ENCODE data around the gene MRC1.

DNA sequence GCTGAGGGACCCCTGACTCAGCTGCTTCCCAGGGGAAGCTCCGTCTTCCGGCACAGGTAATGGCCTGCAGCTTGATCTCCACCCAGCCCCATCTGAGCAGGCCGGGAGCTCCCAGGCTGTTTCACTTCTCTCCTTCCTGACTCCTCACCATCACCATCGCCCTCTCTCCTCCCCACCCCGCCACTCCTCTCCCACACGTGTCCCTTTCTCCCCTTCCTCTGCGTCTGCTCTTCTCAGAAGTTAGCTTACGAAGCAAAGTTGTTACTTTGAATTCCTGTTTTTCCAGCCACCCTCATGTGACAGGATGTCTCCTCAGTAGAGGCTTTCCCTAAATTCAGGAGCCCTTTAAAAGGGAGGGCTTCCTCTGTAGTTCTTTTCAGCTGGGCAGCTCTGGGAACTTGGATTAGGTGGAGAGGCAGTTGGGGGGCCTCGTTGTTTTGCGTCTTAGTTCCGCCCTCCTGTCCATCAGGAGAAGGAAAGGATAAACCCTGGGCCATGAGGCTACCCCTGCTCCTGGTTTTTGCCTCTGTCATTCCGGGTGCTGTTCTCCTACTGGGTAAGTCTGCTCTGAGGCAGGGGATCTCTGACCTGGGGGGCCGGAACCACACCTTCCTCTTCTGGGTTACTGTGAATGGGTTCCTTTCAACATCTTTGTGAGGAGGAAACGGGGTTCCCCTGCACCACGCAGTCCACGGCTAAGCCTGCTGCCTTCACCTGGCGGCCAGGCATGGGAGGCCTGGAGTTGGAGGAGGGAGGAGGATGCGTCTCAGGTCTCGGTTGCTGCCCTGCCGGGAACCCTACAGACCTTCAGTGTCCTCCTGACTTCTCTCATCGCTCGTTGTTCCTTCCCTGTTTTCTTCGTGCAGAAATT lies at the start of gene MRC1:
- no peak for TF ChIP-seq SP1 (IDR thresholded peaks at IDR 0.05)
- TF ChIP-seq SP1 (CRISPR knock-in tag; IDR thresholded peaks at IDR 0.05), result no peak
- TF ChIP-seq ZNF720 (CRISPR knock-in tag; IDR thresholded peaks at IDR 0.05), result no peak
- TF ChIP-seq, protein P1, sequence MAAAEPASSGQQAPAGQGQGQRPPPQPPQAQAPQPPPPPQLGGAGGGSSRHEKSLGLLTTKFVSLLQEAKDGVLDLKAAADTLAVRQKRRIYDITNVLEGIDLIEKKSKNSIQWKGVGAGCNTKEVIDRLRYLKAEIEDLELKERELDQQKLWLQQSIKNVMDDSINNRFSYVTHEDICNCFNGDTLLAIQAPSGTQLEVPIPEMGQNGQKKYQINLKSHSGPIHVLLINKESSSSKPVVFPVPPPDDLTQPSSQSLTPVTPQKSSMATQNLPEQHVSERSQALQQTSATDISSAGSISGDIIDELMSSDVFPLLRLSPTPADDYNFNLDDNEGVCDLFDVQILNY (CRISPR knock-in tag; conservative IDR thresholded peaks at IDR 0.05), result no peak
- no peak for TF ChIP-seq ZNF766 (CRISPR knock-in tag; IDR thresholded peaks at IDR 0.05; ENCODE audit: borderline replicate concordance)

Data from HepG2 (cell line).